SU-DHL-6 (cell line): ENCODE measurements around the gene LRCH1.

ENCODE experiments used
- EZH2phosphoT487 ChIP-seq: fragments of 200-600 bp; sonication (generic), shearing (Covaris generic); conservative IDR thresholded peaks from 2 replicates; pipeline ENCODE4 v1.6.1; 2018; ENCODE audit warnings: mild to moderate bottlenecking, antibody characterized with exemption, low read length, moderate library complexity, mixed read lengths
- TF ChIP-seq, protein P1 (sequence below): fragments of 200-600 bp; sonication (generic); IDR thresholded peaks from one replicate; pipeline ENCODE4 v1.5.1; 2017; ENCODE audit warnings: antibody characterized with exemption, mild to moderate bottlenecking, low read length, moderate library complexity; ENCODE audit not compliant: insufficient read depth, poor library complexity, severe bottlenecking

DNA sequence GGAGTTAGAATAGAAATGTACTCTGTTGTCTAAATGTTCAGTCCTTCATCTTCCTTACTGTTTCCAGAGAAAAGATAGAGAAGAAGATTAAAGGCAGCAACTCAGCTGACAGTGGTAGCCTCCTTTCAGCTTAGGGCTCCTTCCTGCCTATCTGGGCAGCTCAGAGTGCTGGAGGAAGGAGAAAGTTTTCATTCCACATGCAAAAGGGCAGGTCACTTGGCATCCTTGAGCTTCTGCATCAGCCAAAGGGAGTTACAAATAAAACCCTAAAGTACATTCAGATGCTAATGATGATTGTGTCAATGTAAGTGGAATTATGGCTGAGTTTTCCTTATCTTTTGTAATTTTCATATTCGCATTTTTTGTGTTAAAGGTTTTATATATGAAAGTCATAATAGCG lies 185.1 kb downstream of the LRCH1 start:
- TF ChIP-seq, protein P1, sequence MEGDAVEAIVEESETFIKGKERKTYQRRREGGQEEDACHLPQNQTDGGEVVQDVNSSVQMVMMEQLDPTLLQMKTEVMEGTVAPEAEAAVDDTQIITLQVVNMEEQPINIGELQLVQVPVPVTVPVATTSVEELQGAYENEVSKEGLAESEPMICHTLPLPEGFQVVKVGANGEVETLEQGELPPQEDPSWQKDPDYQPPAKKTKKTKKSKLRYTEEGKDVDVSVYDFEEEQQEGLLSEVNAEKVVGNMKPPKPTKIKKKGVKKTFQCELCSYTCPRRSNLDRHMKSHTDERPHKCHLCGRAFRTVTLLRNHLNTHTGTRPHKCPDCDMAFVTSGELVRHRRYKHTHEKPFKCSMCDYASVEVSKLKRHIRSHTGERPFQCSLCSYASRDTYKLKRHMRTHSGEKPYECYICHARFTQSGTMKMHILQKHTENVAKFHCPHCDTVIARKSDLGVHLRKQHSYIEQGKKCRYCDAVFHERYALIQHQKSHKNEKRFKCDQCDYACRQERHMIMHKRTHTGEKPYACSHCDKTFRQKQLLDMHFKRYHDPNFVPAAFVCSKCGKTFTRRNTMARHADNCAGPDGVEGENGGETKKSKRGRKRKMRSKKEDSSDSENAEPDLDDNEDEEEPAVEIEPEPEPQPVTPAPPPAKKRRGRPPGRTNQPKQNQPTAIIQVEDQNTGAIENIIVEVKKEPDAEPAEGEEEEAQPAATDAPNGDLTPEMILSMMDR: no peak
- TF ChIP-seq EZH2phosphoT487: no peak
